Activated CD4-positive, CD25-positive, alpha-beta regulatory T cell treated with anti-CD3 and anti-CD28 coated beads, Interleukin-2, amount 50 U/mL, for 72 hours (primary cell): ENCODE data around the gene TREML1.

Experiments
- DNase-seq: peaks from one replicate; pipeline ENCODE4 v3.0.0; 2021

Gene TREML1

GRCh38 chr6:41177287-41177686 lies 23.1 kb upstream of the TREML1 start:
- no peak for DNase-seq

GRCh38 chr6:41176189-41176588 lies 22.0 kb upstream of the TREML1 start:
- DNase-seq = no peak

GRCh38 chr6:41175084-41175483 lies 20.9 kb upstream of the TREML1 start:
- DNase-seq = no peak

GRCh38 chr6:41174610-41175009 lies 20.5 kb upstream of the TREML1 start:
- DNase-seq = no peak

GRCh38 chr6:41171908-41172307 lies 17.8 kb upstream of the TREML1 start:
- DNase-seq = no peak

- no peak for DNase-seq
These were observed 16.5 kb upstream of the TREML1 start for GRCh38 chr6:41170547-41171160.

- DNase-seq = no peak
These were observed 13.2 kb upstream of the TREML1 start for GRCh38 chr6:41167173-41167963.

GRCh38 chr6:41164551-41165120 lies 10.5 kb upstream of the TREML1 start:
- no peak for DNase-seq

- DNase-seq = no peak
These were observed 9.2 kb upstream of the TREML1 start for GRCh38 chr6:41163419-41163717.

- no peak for DNase-seq
These were observed 8.7 kb upstream of the TREML1 start, which contains the start of gene TREM2 for GRCh38 chr6:41162687-41163418. TSS of gene TREM2 (minus strand) at chr6:41163116. CDS start at chr6:41163082, 34 bp downstream.

GRCh38 chr6:41161851-41162552 lies 7.9 kb upstream of the TREML1 start:
- DNase-seq = no peak

GRCh38 chr6:41161380-41161779 lies 7.2 kb upstream of the TREML1 start:
- DNase-seq = no peak

GRCh38 chr6:41160933-41161332 lies 6.8 kb upstream of the TREML1 start:
- DNase-seq = no peak

GRCh38 chr6:41159415-41160082 lies 5.4 kb upstream of the TREML1 start:
- no peak for DNase-seq

GRCh38 chr6:41157323-41157722 lies 3.2 kb upstream of the TREML1 start:
- DNase-seq = no peak

- DNase-seq = no peak
These were observed 2.6 kb upstream of the TREML1 start for GRCh38 chr6:41156771-41157170.

GRCh38 chr6:41156001-41156400 lies 1.9 kb upstream of the TREML1 start:
- no peak for DNase-seq

GRCh38 chr6:41155132-41155805 lies 1.1 kb upstream of the TREML1 start:
- DNase-seq = no peak

GRCh38 chr6:41153451-41153850 lies 696 bp downstream of the TREML1 start:
- DNase-seq = no peak

GRCh38 chr6:41150671-41151070 lies 3.5 kb downstream of the TREML1 start:
- DNase-seq = no peak

GRCh38 chr6:41147917-41148316 lies 6.2 kb downstream of the TREML1 start:
- no peak for DNase-seq

- DNase-seq = no peak
These were observed 17.2 kb downstream of the TREML1 start for GRCh38 chr6:41136911-41137310.
